HepG2 (cell line): Measurements from ENCODE around the gene GNAI2. TPM values are rescaled to one million over a fixed set of nuclear protein-coding genes. Genes with fewer than 3 reads are reported as not detected.

Source experiments
- ATAC-seq: fragments of 200-7000 bp; cut with Tn5 transposase; 3 replicates; pipeline ENCODE4 v1.9.1; 2020; ENCODE audit warnings: mild to moderate bottlenecking, moderate library complexity
- BruUV-seq: library from RNA; stranded (reverse); fragments of 400-500 nt; replicated peaks from 2 replicates; lab custom pipeline; 2021; lab: Mats Ljungman, UMichigan
- CTCF ChIA-PET: fragments of 300-600 bp; formaldehyde crosslinking; extraction: SDS; loops from one replicate; lab custom pipeline; 2021; ENCODE audit warnings: low total read pairs, inconsistent platforms, low intra/inter-chr PET ratio; lab: Yijun Ruan, JAX
- POLR2A ChIA-PET: fragments of 350-600 bp; sonication (Branson Sonifier 250); formaldehyde crosslinking; loops from one replicate; lab custom pipeline; 2020; ENCODE audit warnings: antibody characterized with exemption, inconsistent platforms; lab: Yijun Ruan, JAX
- DNase-seq: peaks from one replicate; pipeline ENCODE4 v3.0.0-alpha.2; 2015; ENCODE audit warnings: low spot score
- FAIRE-seq: peaks from 3 replicates; lab custom pipeline; 2011; peaks lifted over from hg19 to GRCh38; lab: Jason Lieb, UNC
- H2AFZ ChIP-seq: one replicate; pipeline ENCODE4 v1.6.1; 2011; ENCODE audit warnings: low read length, inconsistent platforms
- H3K27ac ChIP-seq: fragments of 300-600 bp; 3 replicates; pipeline ENCODE4 v1.8.0; 2011; ENCODE audit warnings: mixed run types, mild to moderate bottlenecking, mixed read lengths, low read length, inconsistent platforms; ENCODE audit not compliant: insufficient read depth; ENCODE audit errors: extremely low read length
- H3K27me3 ChIP-seq, 2 experiments: fragments of 200-600 bp in 1 of 2; 2 replicates in 1 of 2; 3 replicates in 1 of 2; pipeline versions ENCODE4 v1.6.0 to v1.8.0; 2011; ENCODE audit warnings: low read length in 2 of 2, mild to moderate bottlenecking in 2 of 2, moderate library complexity in 2 of 2, inconsistent platforms in 1 of 2; ENCODE audit not compliant: insufficient read depth in 2 of 2, control insufficient read depth in 1 of 2
- H3K36me3 ChIP-seq, 2 experiments: fragments of 200-600 bp in 1 of 2; replicated peaks in 1 of 2; 2 replicates in 1 of 2; 3 replicates in 1 of 2; pipeline versions ENCODE4 v1.5.1 to v1.8.0; 2011; ENCODE audit warnings: low read length in 2 of 2, inconsistent platforms in 1 of 2; ENCODE audit not compliant: insufficient read depth in 2 of 2, control insufficient read depth in 1 of 2
- H3K4me1 ChIP-seq: 2 replicates; pipeline ENCODE4 v1.5.1; 2012; ENCODE audit warnings: low read length, inconsistent platforms; ENCODE audit not compliant: insufficient read depth
- H3K4me2 ChIP-seq: 2 replicates; pipeline ENCODE4 v1.6.0; 2011; ENCODE audit warnings: low read depth, low read length, inconsistent platforms
- H3K4me3 ChIP-seq, 3 experiments: fragments of 200-600 bp in 1 of 3; sonication (generic), shearing (Covaris generic) in 1 of 3; replicated peaks in 1 of 3; 2 replicates each; pipeline ENCODE4 v1.5.1; 2011 to 2016; ENCODE audit warnings: low read length in 3 of 3, inconsistent platforms in 2 of 3, low read depth in 2 of 3, mild to moderate bottlenecking in 2 of 3, control low read depth in 1 of 3, mixed read lengths in 1 of 3; ENCODE audit not compliant: insufficient read depth in 1 of 3
- H3K79me2 ChIP-seq: one replicate; pipeline ENCODE4 v1.6.1; 2011; ENCODE audit warnings: low read length, inconsistent platforms; ENCODE audit not compliant: insufficient read depth
- H3K9ac ChIP-seq: 2 replicates; pipeline ENCODE4 v1.6.0; 2011; ENCODE audit warnings: mild to moderate bottlenecking, low read depth, low read length, inconsistent platforms; ENCODE audit not compliant: insufficient read depth
- H3K9me3 ChIP-seq: 2 replicates; pipeline ENCODE4 v1.5.1; 2012; ENCODE audit warnings: mild to moderate bottlenecking, low read length
- H4K20me1 ChIP-seq: 2 replicates; pipeline ENCODE4 v1.6.0; 2011; ENCODE audit warnings: inconsistent platforms, mild to moderate bottlenecking, low read length, moderate library complexity; ENCODE audit not compliant: insufficient read depth
- ARNT ChIP-seq: fragments of 450-650 bp; IDR thresholded peaks from 2 replicates; pipeline ENCODE4 v1.6.1; 2017
- BRD4 ChIP-seq: sonication (generic); formaldehyde crosslinking; IDR thresholded peaks from 2 replicates; pipeline ENCODE4 v1.4.0; 2020; ENCODE audit warnings: missing genetic modification reagents
- KDM1A ChIP-seq: IDR thresholded peaks from 2 replicates; pipeline ENCODE4 v1.6.1; 2016; ENCODE audit warnings: missing compliant biosample characterization
- SMYD3 ChIP-seq: sonication (generic); formaldehyde crosslinking; IDR thresholded peaks from 2 replicates; pipeline ENCODE4 v1.8.1; 2023; ENCODE audit warnings: mild to moderate bottlenecking, missing genetic modification reagents
- STAT5B ChIP-seq: sonication (generic); formaldehyde crosslinking; IDR thresholded peaks from 2 replicates; pipeline ENCODE4 v1.4.0; 2020; ENCODE audit warnings: missing genetic modification reagents
- TP53 ChIP-seq: sonication (generic); formaldehyde crosslinking; conservative IDR thresholded peaks from 2 replicates; pipeline ENCODE4 v1.4.0; 2020; ENCODE audit warnings: missing genetic modification reagents
- ZMAT3 ChIP-seq: sonication (generic); formaldehyde crosslinking; conservative IDR thresholded peaks from 2 replicates; pipeline ENCODE4 v1.7.0; 2021; ENCODE audit warnings: missing genetic modification reagents
- ZNF33A ChIP-seq: sonication (generic); formaldehyde crosslinking; IDR thresholded peaks from 2 replicates; pipeline ENCODE4 v1.5.1; 2020; ENCODE audit warnings: missing genetic modification reagents, mild to moderate bottlenecking, moderate library complexity, borderline replicate concordance
- ZNF619 ChIP-seq: sonication (generic); formaldehyde crosslinking; IDR thresholded peaks from 2 replicates; pipeline ENCODE4 v1.4.0; 2020; ENCODE audit warnings: mild to moderate bottlenecking, missing genetic modification reagents
- WGBS: methylation state at CpG from one replicate; pipeline ENCODE4 v1.1.6; 2017; ENCODE audit warnings: low lambda C conversion rate; 5-methylcytosine and 5-hydroxymethylcytosine counted together
- in situ Hi-C: cut with HindIII; loops from 2 replicates; pipeline ENCODE4 v1.10.0; 2017; ENCODE audit warnings: low pct_unique_long_range_greater_than_20kb; ENCODE audit not compliant: extremely low pct_ligation_motif_present
- intact Hi-C: fragments of 100-400 bp; cut with micrococcal nuclease; formaldehyde crosslinking; loops from one replicate; pipeline ENCODE4 v1.10.0; 2022; ENCODE audit not compliant: unreplicated experiment
- polyA plus RNA-seq, 8 experiments: library from polyadenylated mRNA; depleted of rRNA in 3 of 8; stranded (reverse) in 7 of 8; unstranded in 1 of 8; fragments of >200 nt; fragmentation: Illumina TruSeq in 4 of 8; extraction: Trizol in 4 of 8; gene quantifications; 2 replicates each; pipeline versions ENCODE4 v1.2.1 to v1.2.3, GENCODE V29; 2011 to 2016; ENCODE audit warnings: low read depth in 4 of 8, missing spikeins in 1 of 8, mixed read lengths in 1 of 8; ENCODE audit not compliant: insufficient read depth in 1 of 8
- total RNA-seq, 5 experiments: library from RNA; depleted of rRNA; stranded (reverse); fragments of >200 nt; fragmentation: Illumina TruSeq; extraction: Trizol; gene quantifications; 2 replicates each; pipeline ENCODE4 v1.2.3, GENCODE V29; 2016; ENCODE audit warnings: low read depth in 1 of 5
- TF ChIP-seq, protein P1 (sequence below): sonication (generic); formaldehyde crosslinking; IDR thresholded peaks from 2 replicates; pipeline ENCODE4 v1.4.0; 2020; ENCODE audit warnings: missing genetic modification reagents, borderline replicate concordance
- TF ChIP-seq, protein P2 (sequence below): sonication (generic); formaldehyde crosslinking; IDR thresholded peaks from 2 replicates; pipeline ENCODE4 v1.5.0; 2020; ENCODE audit warnings: mild to moderate bottlenecking, missing genetic modification reagents, borderline replicate concordance
- TF ChIP-seq, protein P3 (sequence below), 2 experiments: IDR thresholded peaks; 2 replicates each; pipeline ENCODE4 v1.6.1; 2011 to 2012; ENCODE audit warnings: low read length in 2 of 2, borderline replicate concordance in 1 of 2, low read depth in 1 of 2, mild to moderate bottlenecking in 1 of 2, moderate library complexity in 1 of 2
- TF ChIP-seq, protein P4 (sequence below): sonication (generic); formaldehyde crosslinking; conservative IDR thresholded peaks from 2 replicates; pipeline ENCODE4 v1.5.0; 2020; ENCODE audit warnings: missing genetic modification reagents

The GNAI2 gene
- total and polyA plus RNA-seq, 2 of the 13 experiments (the other 11 are each of a cell fraction or from before 2014, with no cell fraction given): 51.1 to 66.2 TPM

DNA sequence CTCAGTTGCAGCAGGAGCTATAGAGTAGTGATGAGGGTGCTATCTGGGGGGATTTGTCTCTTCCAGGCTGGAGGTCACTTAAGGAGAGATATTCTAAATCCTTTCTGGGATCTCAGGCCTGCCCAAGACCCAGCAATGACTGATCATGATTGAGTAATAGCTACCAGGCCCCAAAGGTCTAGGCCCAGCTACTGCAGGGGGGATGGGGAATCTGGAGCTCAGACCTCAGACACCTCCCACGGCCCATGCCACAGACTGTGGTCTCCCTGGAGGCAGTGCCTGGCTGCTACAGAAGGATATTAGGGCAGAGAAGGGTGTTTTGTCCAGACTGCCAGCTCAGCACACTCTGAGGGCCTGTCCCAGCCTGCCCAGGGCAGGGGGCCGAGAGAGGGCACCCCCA lies 24.1 kb upstream of the GNAI2 start (continued):
- TF ChIP-seq, protein P1, sequence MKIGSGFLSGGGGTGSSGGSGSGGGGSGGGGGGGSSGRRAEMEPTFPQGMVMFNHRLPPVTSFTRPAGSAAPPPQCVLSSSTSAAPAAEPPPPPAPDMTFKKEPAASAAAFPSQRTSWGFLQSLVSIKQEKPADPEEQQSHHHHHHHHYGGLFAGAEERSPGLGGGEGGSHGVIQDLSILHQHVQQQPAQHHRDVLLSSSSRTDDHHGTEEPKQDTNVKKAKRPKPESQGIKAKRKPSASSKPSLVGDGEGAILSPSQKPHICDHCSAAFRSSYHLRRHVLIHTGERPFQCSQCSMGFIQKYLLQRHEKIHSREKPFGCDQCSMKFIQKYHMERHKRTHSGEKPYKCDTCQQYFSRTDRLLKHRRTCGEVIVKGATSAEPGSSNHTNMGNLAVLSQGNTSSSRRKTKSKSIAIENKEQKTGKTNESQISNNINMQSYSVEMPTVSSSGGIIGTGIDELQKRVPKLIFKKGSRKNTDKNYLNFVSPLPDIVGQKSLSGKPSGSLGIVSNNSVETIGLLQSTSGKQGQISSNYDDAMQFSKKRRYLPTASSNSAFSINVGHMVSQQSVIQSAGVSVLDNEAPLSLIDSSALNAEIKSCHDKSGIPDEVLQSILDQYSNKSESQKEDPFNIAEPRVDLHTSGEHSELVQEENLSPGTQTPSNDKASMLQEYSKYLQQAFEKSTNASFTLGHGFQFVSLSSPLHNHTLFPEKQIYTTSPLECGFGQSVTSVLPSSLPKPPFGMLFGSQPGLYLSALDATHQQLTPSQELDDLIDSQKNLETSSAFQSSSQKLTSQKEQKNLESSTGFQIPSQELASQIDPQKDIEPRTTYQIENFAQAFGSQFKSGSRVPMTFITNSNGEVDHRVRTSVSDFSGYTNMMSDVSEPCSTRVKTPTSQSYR (CRISPR knock-in tag): peak; percentile 76; the same call in 1 of the 2 replicates
- no peak for TF ChIP-seq TP53 (CRISPR knock-in tag)

DNA sequence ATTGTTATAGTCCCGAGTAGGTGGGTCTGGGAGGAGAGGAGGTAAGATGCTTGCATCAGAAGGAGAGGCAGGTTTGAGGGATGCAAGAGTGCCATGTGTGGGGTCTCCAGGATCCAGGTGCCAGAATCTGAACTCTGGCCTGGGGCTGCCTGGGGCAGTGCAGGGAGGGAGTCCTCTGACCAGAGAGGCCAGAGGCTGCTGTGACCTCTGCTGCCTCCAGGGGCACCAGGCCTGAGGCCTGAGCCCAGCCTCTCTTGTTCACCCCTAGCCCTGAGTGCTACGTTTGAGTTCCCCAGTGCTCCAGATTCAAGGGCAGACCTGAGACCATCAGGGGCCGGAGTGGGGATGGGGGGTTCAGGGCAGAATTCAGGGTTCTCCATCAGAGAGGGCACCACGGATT lies 23.5 kb upstream of the GNAI2 start:
- intact Hi-C loops (no loop called here), in situ Hi-C loops (no loop called here)
- Histone ChIP-seq H3K9ac (peak overlapping the region; percentile 54; the same call in 1 of the 2 replicates), H3K9me3 (no peaks in the 10 kb centered on the region), H4K20me1 (no peaks in the 10 kb centered on the region; the same call in 1 of the 2 replicates), H3K79me2 (peaks cover 30% of the 10 kb centered on the region), H3K4me3 (0 out of 6 replicates have a peak overlapping the region, but pooled peaks of 1 of the 3 experiments have one; percentile 17), H3K4me1 (peaks cover 69% of the 10 kb centered on the region), H3K36me3 (peaks cover 11 to 37% of the 10 kb centered on the region in 2 experiments), H3K4me2 (peak overlapping the region; percentile 41; the same call in 1 of the 2 replicates), H3K27ac (peak overlapping the region; percentile 99), H2AFZ (no peak overlapping the region), H3K27me3 (no peaks in the 10 kb centered on the region)
- ATAC-seq (peak; percentile 37), DNase-seq (no peak), FAIRE-seq (peak; percentile 61)
- ChIA-PET POLR2A (interaction anchor here (1.1 to 16.5 kb wide), 9 partner anchors 3 to 125 kb away, joined by 3 to 844 read pairs (median 69); partner anchors contain the start of genes GNAI2, GNAT1, SLC38A3 and TUSC2), CTCF (interaction anchor here (0.7 to 2.7 kb wide), 3 partner anchors 10 to 20 kb away, joined by 3 to 15 read pairs (median 3); no protein-coding TSS in a partner anchor)
- WGBS: 80% methylated on average over 3 of the region's 4 CpGs
- BruUV-seq: no TSS peak
- no peak for TF ChIP-seq ZNF33A (CRISPR knock-in tag)
- TF ChIP-seq, protein P2, sequence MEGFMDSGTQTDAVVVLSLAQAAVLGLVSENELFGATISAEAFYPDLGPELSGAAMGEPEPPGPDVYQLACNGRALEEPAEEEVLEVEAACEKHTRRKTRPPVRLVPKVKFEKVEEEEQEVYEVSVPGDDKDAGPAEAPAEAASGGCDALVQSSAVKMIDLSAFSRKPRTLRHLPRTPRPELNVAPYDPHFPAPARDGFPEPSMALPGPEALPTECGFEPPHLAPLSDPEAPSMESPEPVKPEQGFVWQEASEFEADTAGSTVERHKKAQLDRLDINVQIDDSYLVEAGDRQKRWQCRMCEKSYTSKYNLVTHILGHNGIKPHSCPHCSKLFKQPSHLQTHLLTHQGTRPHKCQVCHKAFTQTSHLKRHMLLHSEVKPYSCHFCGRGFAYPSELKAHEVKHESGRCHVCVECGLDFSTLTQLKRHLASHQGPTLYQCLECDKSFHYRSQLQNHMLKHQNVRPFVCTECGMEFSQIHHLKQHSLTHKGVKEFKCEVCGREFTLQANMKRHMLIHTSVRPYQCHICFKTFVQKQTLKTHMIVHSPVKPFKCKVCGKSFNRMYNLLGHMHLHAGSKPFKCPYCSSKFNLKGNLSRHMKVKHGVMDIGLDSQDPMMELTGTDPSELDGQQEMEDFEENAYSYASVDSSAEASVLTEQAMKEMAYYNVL (CRISPR knock-in tag): no peak
- no peak for TF ChIP-seq KDM1A (CRISPR knock-in tag)
- TF ChIP-seq ARNT: no peak
- TF ChIP-seq, protein P3, sequence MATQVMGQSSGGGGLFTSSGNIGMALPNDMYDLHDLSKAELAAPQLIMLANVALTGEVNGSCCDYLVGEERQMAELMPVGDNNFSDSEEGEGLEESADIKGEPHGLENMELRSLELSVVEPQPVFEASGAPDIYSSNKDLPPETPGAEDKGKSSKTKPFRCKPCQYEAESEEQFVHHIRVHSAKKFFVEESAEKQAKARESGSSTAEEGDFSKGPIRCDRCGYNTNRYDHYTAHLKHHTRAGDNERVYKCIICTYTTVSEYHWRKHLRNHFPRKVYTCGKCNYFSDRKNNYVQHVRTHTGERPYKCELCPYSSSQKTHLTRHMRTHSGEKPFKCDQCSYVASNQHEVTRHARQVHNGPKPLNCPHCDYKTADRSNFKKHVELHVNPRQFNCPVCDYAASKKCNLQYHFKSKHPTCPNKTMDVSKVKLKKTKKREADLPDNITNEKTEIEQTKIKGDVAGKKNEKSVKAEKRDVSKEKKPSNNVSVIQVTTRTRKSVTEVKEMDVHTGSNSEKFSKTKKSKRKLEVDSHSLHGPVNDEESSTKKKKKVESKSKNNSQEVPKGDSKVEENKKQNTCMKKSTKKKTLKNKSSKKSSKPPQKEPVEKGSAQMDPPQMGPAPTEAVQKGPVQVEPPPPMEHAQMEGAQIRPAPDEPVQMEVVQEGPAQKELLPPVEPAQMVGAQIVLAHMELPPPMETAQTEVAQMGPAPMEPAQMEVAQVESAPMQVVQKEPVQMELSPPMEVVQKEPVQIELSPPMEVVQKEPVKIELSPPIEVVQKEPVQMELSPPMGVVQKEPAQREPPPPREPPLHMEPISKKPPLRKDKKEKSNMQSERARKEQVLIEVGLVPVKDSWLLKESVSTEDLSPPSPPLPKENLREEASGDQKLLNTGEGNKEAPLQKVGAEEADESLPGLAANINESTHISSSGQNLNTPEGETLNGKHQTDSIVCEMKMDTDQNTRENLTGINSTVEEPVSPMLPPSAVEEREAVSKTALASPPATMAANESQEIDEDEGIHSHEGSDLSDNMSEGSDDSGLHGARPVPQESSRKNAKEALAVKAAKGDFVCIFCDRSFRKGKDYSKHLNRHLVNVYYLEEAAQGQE (IDR thresholded peaks at IDR 0.05; ENCODE audit: borderline replicate concordance in 1 of 2, low read depth in 1 of 2, low read length in 2 of 2): no peak
- TF ChIP-seq, protein P4, sequence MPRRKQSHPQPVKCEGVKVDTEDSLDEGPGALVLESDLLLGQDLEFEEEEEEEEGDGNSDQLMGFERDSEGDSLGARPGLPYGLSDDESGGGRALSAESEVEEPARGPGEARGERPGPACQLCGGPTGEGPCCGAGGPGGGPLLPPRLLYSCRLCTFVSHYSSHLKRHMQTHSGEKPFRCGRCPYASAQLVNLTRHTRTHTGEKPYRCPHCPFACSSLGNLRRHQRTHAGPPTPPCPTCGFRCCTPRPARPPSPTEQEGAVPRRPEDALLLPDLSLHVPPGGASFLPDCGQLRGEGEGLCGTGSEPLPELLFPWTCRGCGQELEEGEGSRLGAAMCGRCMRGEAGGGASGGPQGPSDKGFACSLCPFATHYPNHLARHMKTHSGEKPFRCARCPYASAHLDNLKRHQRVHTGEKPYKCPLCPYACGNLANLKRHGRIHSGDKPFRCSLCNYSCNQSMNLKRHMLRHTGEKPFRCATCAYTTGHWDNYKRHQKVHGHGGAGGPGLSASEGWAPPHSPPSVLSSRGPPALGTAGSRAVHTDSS: no peak
- no peak for TF ChIP-seq STAT5B
- no peak for TF ChIP-seq ZMAT3 (CRISPR knock-in tag)
- TF ChIP-seq SMYD3 (CRISPR knock-in tag): no peak
- TF ChIP-seq BRD4 (CRISPR knock-in tag): no peak
- TF ChIP-seq ZNF619 (CRISPR knock-in tag): no peak
